HG03060 (cell line): ENCODE results near the gene TP53TG5.
A peak's percentile ranks its signal among the peaks of the same experiment; 100 is the strongest.

Experiments used
- ATAC-seq: cut with Tn5 transposase; IDR thresholded peaks from one replicate; pipeline ENCODE4 v1.9.1; 2021; ENCODE audit warnings: low read depth, moderate number of reproducible peaks; ENCODE audit not compliant: unreplicated experiment

Gene TP53TG5

DNA sequence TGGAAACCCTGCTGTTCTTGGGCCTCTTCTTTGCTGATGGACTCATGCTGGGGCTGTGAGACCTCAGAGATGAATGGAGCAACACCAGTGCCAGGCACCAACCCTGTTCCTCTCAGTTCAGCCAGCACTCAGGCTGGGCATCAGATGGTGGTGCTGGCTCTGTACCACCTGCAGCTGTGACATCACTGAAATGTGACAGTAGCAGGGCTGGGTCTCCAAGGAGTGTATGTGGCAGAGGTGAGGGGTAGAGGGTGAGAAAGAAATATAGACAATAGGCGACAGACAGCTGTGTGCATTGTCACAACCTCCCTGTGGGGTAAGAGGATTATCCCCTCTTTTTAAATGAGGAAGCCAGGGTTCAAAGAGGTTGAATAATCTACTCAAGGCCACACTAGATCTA lies at the start of gene TP53TG5:
TP53TG5 (minus strand) TSS at position 135 of the 400 bp plus-strand sequence; CDS start at position 46, 89 bp downstream.
- ATAC-seq = no peak

DNA sequence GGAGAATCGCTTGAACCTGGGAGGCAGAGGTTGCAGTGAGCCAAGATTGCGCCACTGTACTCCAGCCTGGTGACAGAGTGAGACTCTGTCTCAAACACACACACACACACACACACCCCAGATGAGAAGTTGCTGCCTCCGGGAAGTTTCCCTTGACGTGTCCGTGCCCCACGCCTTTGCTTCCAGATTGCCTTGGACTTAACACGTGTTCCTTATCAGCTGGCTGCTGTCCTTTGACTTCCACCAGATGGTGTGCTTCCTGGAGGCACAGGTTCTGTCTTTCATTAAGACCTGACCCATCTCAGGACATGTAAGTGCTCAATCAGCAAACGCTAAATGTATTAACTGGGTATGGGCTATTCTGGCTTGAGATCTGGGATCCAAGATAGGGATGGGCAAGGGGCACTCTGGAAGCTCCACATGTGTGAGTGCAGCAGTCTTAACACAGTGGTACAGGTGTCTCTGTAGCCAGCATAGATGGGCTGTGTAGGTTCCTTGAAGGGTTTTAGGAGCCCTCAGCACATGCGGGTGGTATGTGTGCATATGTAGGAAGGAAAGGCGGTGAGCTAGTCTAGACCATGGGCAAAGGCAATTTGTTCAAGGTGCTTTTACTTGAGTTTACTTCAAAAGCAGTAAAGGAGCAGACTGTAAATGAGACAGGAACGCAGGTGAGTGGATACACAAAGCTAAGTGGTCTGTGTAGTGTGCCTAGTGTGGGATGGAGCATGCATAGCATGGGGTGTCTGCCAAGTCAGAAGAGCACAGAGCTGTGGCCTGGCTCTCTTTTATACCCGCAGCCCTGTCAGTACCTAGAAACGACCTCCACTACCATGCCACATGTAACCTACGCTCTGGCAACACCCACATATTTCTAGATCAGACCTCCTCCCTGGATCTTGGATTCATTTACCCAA lies 49.4 kb upstream of the TP53TG5 start:
- ATAC-seq = no peak

DNA sequence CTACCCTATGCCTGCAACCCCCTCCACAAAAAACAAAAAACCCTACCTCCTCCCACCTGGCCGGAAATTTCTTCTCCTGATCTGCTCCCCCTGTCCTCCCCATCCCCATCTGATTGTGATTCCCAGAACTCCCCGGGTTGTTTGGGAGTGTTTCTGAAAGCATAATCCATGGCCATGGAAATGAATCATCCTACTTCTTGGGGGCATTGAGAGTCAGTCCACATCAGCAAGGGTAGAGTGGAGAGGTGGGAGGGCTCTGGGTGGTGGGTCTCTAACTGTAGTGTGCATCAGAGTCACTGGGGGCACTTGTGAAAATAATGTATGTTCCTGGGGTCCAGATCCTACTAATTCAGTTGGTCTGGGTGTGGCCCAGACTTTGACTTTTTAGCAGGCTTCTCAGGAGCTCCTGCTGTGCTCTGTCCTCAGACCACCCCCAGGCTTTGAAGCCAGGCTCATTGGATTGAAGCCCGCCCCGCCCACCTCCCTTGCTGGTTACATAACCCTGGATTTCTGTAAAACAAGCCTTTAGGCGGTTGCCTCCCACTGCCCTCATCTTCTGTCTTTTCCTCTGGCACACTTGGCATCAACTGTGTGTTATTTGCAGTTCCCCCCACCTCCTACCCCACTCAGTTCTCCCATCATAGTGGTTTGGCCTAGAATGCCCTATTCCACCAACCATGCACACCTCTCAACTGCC lies 48.3 kb upstream of the TP53TG5 start:
- ATAC-seq = no peak

DNA sequence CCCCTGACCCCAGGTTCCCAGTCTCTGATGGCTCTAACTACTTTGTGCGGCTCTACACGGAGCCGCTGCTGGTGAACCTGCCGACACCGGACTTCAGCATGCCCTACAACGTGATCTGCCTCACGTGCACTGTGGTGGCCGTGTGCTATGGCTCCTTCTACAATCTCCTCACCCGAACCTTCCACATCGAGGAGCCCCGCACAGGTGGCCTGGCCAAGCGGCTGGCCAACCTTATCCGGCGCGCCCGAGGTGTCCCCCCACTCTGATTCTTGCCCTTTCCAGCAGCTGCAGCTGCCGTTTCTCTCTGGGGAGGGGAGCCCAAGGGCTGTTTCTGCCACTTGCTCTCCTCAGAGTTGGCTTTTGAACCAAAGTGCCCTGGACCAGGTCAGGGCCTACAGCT lies 47.4 kb upstream of the TP53TG5 start:
- no peak for ATAC-seq

DNA sequence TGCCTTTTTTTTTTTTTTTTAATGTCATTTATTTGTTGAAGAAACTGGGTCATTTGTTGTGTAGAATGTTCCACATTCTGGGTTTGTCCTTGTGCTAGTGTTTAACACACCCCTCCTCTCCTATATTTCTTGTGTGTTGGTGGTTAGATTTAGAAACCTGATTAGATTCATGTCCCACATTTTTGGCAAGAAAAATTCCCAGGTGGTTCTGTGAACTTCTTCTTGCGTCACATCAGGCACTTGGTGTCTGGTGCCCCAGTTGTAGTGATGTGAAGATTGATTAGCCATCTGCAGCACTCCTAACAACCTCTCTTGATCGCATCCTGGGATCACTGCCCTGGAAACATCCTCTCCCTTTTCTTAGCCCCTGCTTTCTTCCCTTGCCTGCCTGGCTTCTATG lies 45.6 kb upstream of the TP53TG5 start:
- no peak for ATAC-seq

DNA sequence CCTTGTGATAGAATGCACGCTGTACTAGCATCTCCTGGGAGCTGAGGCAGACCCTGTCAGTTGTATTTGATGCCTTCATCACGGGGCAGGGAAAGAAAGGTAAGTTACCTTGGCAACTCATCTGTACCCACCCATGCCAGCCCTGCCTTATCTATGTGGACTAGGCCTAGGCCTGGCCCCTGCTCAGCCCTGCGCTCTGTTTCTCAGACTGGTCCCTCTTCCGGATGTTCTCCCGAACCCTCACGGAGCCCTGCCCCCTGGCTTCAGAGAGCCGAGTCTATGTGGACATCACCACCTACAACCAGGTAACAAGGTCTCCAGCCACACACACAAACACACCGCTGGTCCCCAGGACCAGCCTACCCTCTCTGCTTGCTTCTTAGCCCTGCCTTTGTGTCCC lies 42.0 kb upstream of the TP53TG5 start:
- ATAC-seq = no peak

DNA sequence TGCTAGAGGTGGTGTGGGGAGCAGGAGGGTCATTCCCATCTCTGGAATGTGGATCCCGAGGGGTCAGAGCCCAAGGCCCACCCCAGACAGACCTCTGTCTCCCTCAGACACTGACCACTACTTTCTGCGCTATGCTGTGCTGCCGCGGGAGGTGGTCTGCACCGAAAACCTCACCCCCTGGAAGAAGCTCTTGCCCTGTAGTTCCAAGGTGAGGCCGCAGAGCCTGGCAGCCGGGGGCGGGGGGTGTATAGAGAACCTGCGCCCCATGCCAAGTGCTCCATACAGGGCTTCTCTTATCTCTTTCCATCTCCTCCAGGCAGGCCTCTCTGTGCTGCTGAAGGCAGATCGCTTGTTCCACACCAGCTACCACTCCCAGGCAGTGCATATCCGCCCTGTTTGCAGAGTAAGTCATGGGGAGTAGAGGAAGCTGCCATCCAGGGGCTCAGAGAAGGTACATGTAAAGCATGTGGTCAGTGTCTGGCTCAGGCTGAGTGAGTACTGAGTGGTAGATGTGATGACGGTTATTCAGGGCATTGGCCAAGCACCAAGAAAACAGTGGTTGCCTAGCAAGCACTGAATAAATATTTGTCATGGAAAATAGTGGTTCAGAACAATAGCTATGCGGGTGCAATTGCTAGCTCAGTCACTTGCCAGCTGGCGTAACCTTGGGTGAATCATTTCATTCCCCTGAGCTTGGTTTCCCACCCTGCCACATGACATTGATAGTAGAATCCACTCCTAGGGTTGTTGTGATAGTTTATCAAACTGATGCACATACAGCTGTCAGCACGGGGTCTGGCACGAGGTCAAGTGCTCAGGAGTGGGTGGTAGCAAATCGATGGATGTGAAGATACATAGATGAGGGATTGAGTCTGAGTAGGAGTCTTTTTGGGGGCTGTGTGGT lies 41.3 kb upstream of the TP53TG5 start:
- peak; percentile 87 for ATAC-seq

DNA sequence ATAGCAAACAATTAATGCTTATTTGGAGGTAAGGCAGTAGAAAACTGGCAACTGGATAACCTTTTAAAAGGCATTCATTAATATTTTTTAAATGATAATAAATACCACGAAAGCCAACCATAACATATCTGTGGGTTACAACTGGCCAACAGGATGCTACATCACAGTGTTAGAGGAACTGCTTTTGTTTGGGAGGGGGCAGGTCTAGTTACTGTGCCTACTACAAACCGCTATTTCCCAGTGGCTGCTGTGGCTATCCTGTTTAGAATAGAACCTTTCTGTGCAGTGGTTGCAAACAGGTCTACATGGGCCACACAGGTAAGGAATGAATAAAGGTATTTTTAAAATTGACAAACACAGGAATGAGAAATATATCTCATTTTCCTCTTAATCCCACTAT lies 38.8 kb upstream of the TP53TG5 start:
- no peak for ATAC-seq

DNA sequence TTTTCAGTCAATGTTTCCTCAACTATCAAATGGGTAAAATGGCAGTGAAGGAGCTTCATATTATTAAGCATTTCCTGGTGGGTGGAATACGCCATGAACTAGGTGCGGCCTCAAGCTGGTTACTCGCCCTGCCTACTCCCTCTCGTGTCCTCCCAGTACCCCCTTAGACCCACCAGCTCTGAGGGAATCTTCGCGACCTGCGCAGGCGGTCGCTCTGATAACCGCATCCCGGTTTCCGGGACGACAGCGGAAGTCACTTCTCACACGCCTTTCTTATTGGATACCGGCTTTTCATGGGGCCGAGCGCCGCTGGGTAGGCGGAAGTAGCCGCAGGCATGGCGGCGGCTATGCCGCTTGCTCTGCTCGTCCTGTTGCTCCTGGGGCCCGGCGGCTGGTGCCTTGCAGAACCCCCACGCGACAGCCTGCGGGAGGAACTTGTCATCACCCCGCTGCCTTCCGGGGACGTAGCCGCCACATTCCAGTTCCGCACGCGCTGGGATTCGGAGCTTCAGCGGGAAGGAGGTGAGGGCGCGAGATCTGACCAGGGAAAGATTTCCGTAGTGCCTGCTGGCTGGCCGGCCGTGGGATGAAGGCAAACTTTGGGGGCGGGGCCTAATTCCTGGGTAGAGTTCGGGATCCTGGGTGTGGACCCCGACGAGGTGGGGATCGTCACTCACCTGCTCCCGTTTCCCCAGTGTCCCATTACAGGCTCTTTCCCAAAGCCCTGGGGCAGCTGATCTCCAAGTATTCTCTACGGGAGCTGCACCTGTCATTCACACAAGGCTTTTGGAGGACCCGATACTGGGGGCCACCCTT lies 37.9 kb upstream of the TP53TG5 start, which contains the start of gene PIGT:
PIGT (plus strand) TSS at position 320 of the 816 bp plus-strand sequence; CDS start at position 336, 16 bp downstream.
- peak; percentile 28 for ATAC-seq

DNA sequence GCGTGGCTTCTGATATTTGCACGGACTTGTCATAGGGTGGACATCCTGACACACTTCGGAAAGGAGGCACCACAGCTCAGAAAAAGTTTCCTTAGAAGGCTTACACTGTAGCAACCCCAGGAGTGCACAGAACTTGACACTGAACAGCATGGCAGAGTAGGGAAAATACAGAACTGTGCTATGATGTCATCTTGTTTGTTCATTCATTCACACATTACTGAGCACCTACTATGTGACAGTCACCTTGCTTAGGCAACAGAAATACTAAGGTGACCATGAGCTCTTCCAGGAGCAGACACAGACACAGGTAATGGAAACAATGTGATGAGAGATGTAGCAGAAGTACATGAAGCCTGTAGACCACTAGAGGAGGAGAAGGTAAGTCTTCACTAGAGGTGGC lies 35.4 kb upstream of the TP53TG5 start:
- no peak for ATAC-seq

DNA sequence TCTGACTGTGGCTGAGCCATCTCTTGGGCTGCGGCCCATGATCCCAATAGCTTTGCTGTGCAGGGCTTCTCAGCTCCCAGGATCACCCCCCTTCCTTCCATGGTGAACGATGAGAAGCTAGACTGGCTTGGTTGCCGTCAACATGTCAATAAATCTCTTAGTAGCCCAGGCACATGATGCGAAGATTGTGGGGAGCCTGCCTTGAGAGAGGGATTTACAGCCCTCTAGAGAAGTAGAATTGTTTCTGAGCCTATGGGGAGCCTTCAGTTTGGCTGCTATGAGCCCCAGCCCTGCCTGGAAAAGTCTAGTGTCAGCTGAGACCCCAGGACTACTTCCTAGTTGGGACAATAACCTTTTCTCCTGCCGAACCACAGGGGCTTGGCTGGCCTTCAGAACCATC lies 34.5 kb upstream of the TP53TG5 start:
- no peak for ATAC-seq

DNA sequence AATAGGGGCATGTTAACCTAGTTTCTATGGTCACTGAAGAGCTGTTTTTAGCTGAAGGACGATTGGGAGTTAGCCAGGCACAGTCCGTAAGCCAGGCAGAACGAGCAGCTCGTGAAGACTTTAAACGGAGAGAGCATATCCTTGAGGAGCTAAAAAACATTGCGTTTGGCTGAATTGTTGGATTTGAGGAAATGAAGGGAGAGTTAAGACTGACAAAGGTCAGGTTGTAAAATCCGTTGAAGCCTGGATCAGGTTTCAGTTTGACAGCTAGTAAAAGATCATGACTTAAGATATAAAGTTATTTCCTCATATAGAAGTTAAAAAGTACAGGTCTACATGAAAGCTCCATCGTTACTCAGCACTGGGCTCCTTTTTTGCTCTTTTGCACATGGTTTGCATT lies 32.8 kb upstream of the TP53TG5 start:
- ATAC-seq = no peak

DNA sequence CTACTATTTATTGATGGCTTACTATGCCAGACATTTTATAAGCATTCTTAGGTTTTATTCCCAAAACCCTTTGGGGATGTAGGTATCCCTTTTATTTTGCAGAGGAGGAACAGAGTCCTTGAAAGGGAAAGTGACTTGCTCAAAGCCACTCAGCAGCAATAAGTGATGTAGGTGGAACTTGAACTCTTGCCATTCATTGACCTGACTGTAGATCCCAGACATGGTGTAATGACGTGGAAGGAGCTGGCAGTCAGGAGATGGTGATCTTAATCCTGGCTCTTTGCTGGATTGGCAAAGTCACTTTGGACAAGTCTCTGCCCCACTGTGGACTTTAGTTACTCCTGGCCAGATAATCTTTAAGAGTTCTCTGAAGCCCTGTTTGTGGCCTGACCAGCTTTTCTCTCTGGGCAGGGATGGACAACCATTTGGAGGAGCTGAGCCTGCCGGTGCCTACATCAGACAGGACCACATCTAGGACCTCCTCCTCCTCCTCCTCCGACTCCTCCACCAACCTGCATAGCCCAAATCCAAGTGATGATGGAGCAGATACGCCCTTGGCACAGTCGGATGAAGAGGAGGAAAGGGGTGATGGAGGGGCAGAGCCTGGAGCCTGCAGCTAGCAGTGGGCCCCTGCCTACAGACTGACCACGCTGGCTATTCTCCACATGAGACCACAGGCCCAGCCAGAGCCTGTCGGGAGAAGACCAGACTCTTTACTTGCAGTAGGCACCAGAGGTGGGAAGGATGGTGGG lies 31.6 kb upstream of the TP53TG5 start:
- no peak for ATAC-seq

DNA sequence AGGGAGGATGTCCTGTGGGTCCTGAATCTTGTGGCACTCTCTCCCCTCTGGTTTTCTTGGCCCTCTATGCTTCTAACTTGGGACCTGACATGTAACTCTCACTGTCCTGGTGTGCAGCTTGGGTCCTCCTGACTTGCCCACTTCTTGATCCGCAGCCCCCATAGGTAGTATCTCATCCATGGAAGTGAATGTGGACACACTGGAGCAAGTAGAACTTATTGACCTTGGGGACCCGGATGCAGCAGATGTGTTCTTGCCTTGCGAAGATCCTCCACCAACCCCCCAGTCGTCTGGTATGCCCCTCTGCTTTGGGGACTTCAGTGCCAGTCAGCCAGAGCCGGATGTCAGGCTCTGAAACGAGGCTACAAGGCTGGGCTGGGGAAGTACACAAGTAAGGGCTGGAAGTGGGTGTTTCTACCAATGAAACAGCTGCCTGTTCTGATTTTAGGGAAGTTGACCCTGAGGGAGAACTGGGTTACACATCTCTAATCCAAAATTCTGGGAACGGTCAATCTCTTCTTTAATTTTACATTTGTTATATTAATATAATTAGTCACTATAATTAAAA lies 30.6 kb upstream of the TP53TG5 start:
- no peak for ATAC-seq

DNA sequence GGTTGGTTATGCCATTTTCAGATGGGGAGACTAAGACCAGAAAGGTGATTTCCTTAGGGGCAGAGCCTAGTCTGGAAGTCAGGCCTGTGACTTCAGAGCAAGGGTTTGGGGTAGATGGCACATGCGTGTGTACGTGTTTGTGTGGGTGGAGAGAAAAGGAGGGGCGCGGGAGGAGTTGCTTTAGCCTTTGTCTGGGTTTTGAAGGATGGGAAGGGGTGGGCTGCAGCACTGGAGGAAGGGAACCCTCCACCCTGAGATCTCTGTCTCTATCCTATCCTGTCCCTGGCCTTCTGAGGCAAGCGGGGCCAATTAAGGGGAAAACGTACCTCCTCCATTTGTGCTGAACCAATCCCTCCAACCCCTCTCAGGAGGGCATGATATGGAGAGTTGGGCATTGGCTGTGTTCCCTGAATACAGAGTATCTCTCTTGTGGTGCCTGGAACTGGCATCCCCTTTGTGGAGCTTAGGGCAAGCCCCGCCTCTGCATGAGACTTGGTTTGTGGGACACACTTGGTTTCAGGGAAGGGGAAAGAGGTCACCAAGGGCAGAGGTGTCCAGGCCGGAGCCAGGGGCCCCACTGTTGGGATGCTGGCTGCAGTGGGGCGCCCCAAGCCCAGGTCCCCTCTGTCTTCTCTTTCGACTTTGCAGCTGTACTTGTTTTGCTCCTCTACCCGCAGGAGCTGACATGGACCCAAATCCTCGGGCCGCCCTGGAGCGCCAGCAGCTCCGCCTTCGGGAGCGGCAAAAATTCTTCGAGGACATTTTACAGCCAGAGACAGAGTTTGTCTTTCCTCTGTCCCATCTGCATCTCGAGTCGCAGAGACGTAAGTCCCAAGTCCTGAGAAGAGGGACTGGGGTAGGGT lies 29.9 kb upstream of the TP53TG5 start, which contains the start of gene DBNDD2:
DBNDD2 (plus strand) TSS at position 507 of the 863 bp plus-strand sequence; CDS start at position 686, 179 bp downstream.
- no peak for ATAC-seq

DNA sequence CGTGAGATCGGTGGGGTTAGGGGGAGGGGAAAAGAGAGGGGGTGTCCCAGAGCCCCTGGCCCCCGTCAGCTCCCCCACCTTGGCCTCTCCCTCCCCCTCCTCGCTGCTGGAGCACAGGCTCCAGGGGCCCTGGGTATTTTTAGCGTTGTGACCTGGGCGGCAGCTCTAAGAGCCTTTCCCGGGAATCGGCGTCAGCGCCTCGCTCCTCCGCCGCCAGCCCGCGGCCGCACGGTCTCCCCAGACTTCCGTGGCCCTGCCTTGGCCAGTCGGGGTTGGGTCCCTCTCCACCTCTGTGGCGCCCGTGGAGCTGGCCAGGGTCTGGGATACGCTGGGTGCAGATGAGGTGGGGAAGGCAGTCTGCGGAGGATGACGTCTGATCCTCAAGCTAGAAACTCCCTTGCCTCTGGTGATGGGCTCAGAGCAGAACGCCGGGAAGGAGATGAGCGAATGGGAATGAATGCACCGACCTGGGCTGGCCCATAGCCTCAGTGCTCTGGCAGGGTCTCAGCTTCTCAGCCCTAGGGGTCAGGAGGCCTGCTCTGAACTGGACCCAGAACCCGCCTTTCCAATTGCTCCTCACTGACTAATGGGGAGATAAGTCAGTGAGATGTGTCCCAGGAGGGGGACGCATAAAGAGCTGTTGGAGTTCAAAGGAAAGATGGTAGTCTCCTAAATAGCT lies 29.1 kb upstream of the TP53TG5 start:
- ATAC-seq = no peak
